Measurements from ENCODE around the gene NGEF.

The NGEF gene

DNA sequence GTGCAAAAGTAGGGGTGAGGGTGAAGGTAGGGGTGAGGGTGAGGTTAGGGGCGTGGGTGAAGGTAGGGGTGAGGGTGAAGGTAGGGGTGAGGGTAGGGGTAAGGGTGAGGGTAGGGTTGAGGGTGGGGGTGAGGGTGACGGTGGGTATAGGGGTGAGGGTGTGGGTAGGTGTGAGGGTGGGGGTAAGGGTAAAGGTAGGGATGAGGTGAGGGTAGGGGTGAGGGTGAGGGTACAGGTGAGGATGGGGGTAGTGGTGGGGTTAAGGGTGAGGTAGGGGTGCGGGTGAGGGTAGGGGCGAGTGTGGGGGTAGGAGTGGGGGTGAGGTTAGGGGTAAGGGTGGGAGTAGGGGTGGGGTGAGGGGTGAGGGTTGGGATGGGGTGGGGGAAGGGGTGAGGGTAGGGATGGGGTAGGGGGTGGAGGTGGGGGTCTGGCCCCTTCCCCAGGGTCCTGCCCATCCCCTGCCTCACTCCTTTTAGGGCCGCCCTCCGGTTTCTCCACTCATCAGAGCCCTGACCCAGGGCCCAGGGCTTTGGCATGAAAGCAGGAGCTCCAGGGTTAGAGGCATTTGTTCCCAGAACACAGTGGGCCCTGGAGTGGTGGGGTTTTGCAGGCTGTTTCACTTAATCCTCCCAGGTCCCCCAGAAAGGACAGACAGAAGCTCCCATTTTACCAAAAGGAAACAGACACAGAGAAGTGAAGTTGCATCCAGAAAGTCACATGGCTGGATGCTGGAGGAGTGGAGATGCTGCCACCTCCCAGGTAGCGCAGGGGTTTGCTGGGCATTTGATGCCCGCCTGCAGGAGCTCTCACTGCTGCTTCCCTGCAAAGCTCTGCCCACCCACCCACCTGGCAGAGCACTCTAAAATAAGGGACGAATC is 116.1 kb downstream of the NGEF start:
- TF ChIP-seq POLR2AphosphoS5 (IDR thresholded peaks at IDR 0.05; ENCODE audit: low read depth, low read length): no peak
- no peak for TF ChIP-seq TAF1 (IDR thresholded peaks at IDR 0.05; ENCODE audit: borderline replicate concordance, insufficient read depth, low read length)
- no peak for TF ChIP-seq SIN3A (IDR thresholded peaks at IDR 0.05; ENCODE audit: borderline replicate concordance, insufficient read depth, low read length)
- TF ChIP-seq, protein P1, sequence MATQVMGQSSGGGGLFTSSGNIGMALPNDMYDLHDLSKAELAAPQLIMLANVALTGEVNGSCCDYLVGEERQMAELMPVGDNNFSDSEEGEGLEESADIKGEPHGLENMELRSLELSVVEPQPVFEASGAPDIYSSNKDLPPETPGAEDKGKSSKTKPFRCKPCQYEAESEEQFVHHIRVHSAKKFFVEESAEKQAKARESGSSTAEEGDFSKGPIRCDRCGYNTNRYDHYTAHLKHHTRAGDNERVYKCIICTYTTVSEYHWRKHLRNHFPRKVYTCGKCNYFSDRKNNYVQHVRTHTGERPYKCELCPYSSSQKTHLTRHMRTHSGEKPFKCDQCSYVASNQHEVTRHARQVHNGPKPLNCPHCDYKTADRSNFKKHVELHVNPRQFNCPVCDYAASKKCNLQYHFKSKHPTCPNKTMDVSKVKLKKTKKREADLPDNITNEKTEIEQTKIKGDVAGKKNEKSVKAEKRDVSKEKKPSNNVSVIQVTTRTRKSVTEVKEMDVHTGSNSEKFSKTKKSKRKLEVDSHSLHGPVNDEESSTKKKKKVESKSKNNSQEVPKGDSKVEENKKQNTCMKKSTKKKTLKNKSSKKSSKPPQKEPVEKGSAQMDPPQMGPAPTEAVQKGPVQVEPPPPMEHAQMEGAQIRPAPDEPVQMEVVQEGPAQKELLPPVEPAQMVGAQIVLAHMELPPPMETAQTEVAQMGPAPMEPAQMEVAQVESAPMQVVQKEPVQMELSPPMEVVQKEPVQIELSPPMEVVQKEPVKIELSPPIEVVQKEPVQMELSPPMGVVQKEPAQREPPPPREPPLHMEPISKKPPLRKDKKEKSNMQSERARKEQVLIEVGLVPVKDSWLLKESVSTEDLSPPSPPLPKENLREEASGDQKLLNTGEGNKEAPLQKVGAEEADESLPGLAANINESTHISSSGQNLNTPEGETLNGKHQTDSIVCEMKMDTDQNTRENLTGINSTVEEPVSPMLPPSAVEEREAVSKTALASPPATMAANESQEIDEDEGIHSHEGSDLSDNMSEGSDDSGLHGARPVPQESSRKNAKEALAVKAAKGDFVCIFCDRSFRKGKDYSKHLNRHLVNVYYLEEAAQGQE (IDR thresholded peaks at IDR 0.05; ENCODE audit: insufficient read depth in 1 of 2, low read depth in 2 of 2, low read length in 2 of 2): no peak
- no peak for TF ChIP-seq FOXP2 (optimal IDR thresholded peaks at IDR 0.05; ENCODE audit: borderline replicate concordance, extremely low read depth, extremely low read length, insufficient read depth)

DNA sequence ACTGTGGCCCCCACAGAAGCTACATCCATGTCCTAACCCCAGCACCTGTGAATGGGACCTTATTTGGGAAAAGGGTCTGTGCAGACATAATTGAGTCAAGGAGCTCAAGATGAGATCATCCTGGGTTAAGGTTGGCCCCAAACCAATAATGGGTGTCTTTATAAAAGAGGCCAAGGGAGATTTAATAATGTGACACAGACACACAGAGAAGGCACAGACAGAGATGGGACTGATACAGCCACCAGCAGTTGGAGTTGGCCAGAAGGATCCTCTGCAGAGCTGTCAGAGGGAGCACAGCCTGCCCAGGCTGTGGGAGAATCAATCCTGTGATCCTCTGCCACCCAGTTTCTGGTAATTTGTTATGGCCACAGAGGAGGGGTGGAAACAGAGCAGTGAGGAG is 116.9 kb downstream of the NGEF start:
- TF ChIP-seq, protein P1 (IDR thresholded peaks at IDR 0.05; ENCODE audit: insufficient read depth in 1 of 2, low read depth in 2 of 2, low read length in 2 of 2): no peak

DNA sequence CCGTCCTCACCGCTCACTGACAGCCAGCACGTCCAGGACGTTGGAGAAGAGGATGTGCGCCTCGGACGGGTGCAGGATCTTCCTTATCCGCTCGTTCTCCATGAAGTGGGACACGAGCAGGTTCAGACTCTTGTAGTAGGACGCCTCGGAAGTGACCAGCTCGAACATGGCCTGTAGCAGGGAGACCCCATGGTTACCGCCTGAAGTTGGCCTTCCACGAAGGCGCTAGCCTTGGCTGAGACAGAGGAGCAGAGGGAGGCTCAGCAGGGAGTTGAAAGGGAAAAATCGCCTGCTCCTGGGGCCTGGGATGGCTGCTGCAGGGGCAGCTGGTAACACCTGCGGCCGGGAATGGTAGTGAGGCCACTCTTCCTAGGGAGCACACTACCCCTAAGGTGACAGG is 118.3 kb downstream of the NGEF start:
- no peak for TF ChIP-seq FOXP2 (optimal IDR thresholded peaks at IDR 0.05; ENCODE audit: borderline replicate concordance, extremely low read depth, extremely low read length, insufficient read depth)

DNA sequence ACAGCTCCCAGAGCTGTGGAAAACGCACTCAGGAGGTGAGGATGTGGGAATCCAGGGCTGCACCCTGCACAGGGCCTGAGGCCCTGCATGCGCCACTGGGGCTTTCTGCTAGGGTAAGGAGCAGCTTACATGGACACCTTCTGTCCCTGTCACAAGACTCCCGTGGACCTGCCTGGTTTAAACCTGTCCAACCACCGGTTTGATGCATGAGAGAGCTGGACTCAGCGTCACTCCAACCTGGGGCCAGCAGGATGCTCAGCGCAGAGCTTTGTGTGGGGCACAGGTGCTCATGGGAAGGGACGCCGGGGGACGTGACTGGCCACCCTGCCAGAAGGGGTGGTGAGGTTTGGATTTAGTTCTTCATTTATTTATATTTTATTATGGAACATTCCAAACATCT is 118.8 kb downstream of the NGEF start:
- TF ChIP-seq, protein P1 (IDR thresholded peaks at IDR 0.05; ENCODE audit: insufficient read depth in 1 of 2, low read depth in 2 of 2, low read length in 2 of 2): no peak
- no peak for TF ChIP-seq SIN3A (IDR thresholded peaks at IDR 0.05; ENCODE audit: borderline replicate concordance, insufficient read depth, low read length)
- TF ChIP-seq FOXP2 (optimal IDR thresholded peaks at IDR 0.05; ENCODE audit: borderline replicate concordance, extremely low read depth, extremely low read length, insufficient read depth): no peak
- TF ChIP-seq POLR2AphosphoS5 (IDR thresholded peaks at IDR 0.05; ENCODE audit: low read depth, low read length): no peak
- TF ChIP-seq TAF1 (IDR thresholded peaks at IDR 0.05; ENCODE audit: borderline replicate concordance, insufficient read depth, low read length): no peak

DNA sequence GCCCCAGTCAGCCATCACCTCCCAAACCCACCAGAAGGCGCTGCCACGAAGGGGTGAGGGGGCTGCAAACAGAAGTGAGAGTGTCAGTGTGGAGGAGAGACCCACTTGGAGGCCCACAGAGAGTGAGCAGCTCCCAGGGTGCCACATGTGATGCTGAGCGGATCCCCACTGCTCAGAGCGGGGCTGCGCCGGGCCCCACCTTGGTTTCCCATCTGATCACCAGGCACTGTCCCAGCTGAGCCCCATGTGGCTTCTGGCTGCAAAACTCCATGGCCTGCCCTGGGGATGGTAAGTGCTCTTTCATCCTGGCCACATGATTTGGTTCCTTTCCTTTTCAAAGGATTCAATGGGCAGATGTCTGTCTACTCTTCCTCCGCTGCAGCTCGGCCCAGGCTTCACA is 119.2 kb downstream of the NGEF start:
- TF ChIP-seq SIN3A (IDR thresholded peaks at IDR 0.05; ENCODE audit: borderline replicate concordance, insufficient read depth, low read length): no peak
- no peak for TF ChIP-seq POLR2AphosphoS5 (IDR thresholded peaks at IDR 0.05; ENCODE audit: low read depth, low read length)
- no peak for TF ChIP-seq FOXP2 (optimal IDR thresholded peaks at IDR 0.05; ENCODE audit: borderline replicate concordance, extremely low read depth, extremely low read length, insufficient read depth)
- TF ChIP-seq TAF1 (IDR thresholded peaks at IDR 0.05; ENCODE audit: borderline replicate concordance, insufficient read depth, low read length): no peak
- TF ChIP-seq, protein P1 (IDR thresholded peaks at IDR 0.05; ENCODE audit: insufficient read depth in 1 of 2, low read depth in 2 of 2, low read length in 2 of 2): no peak
